ENCODE data around the gene AGPAT3.

Gene AGPAT3

GRCh38 chr21:43866260-43866629 lies 1.2 kb downstream of the AGPAT3 start:
- DNase-seq, result peak; percentile 72

- peak; percentile 76 for DNase-seq
Measured at GRCh38 chr21:43866659-43867331, 1.8 kb downstream of the AGPAT3 start.

- no peak for DNase-seq
Measured at GRCh38 chr21:43867332-43867703, 2.3 kb downstream of the AGPAT3 start.

- no peak for DNase-seq
Measured at GRCh38 chr21:43867948-43868347, 2.9 kb downstream of the AGPAT3 start.

GRCh38 chr21:43868461-43868860 lies 3.4 kb downstream of the AGPAT3 start:
- DNase-seq, result no peak

GRCh38 chr21:43869486-43870325 lies 4.7 kb downstream of the AGPAT3 start:
- no peak for DNase-seq

- no peak for DNase-seq
Measured at GRCh38 chr21:43871487-43871886, 6.5 kb downstream of the AGPAT3 start.

- no peak for DNase-seq
Measured at GRCh38 chr21:43872531-43873197, 7.6 kb downstream of the AGPAT3 start.

- no peak for DNase-seq
Measured at GRCh38 chr21:43873673-43874072, 8.7 kb downstream of the AGPAT3 start.

- no peak for DNase-seq
Measured at GRCh38 chr21:43874085-43874805, 9.2 kb downstream of the AGPAT3 start.

- no peak for DNase-seq
Measured at GRCh38 chr21:43876605-43877004, 11.6 kb downstream of the AGPAT3 start.

GRCh38 chr21:43877936-43878575 lies 13.0 kb downstream of the AGPAT3 start:
- DNase-seq, result no peak

- DNase-seq, result no peak
Measured at GRCh38 chr21:43879348-43880110, 14.5 kb downstream of the AGPAT3 start.

GRCh38 chr21:43880111-43880985 lies 15.3 kb downstream of the AGPAT3 start:
- no peak for DNase-seq

- DNase-seq, result peak; percentile 61
Measured at GRCh38 chr21:43881283-43881682, 16.3 kb downstream of the AGPAT3 start.

GRCh38 chr21:43881935-43882334 lies 16.9 kb downstream of the AGPAT3 start:
- DNase-seq, result no peak

GRCh38 chr21:43882952-43883545 lies 18.0 kb downstream of the AGPAT3 start:
- DNase-seq, result no peak

- peak; percentile 61 for DNase-seq
Measured at GRCh38 chr21:43884012-43884860, 19.2 kb downstream of the AGPAT3 start.

- DNase-seq, result no peak
Measured at GRCh38 chr21:43884861-43885417, 19.9 kb downstream of the AGPAT3 start.

Measured in stimulated activated CD4-positive, alpha-beta T cell treated with anti-CD3 and anti-CD28 coated beads, Interleukin-15, amount 100 ng/mL, for 24 hours (primary cell).